Activated CD4-positive, alpha-beta T cell treated with anti-CD3 and anti-CD28 coated beads, Interleukin-2, Interleukin-4, amounts not matched to agents 100 ng/mL and 50 ng/mL, durations not matched to agents 16 hours and 8 hours (primary cell): ENCODE measurements around the gene MAB21L3.
A peak's percentile ranks its signal among the peaks of the same experiment; 100 is the strongest.

Experiments
- DNase-seq: peaks from one replicate; pipeline ENCODE4 v3.0.0-alpha.2; 2020; ENCODE audit warnings: low spot score

Gene MAB21L3

GRCh38 chr1:116165572-116165971, 54.4 kb downstream of the MAB21L3 start:
- DNase-seq = no peak

- DNase-seq = no peak
Measured at GRCh38 chr1:116166011-116166571, 54.9 kb downstream of the MAB21L3 start.

GRCh38 chr1:116166655-116167054, 55.5 kb downstream of the MAB21L3 start:
- DNase-seq = no peak

- DNase-seq = no peak
Measured at GRCh38 chr1:116167625-116168276, 56.6 kb downstream of the MAB21L3 start.

- DNase-seq = peak; percentile 75
Measured at GRCh38 chr1:116168277-116169032, 57.3 kb downstream of the MAB21L3 start.

- DNase-seq = no peak
Measured at GRCh38 chr1:116169898-116170297, 58.7 kb downstream of the MAB21L3 start.

GRCh38 chr1:116170721-116171589, 59.8 kb downstream of the MAB21L3 start:
- DNase-seq = no peak

- DNase-seq = no peak
Measured at GRCh38 chr1:116172666-116173065, 61.5 kb downstream of the MAB21L3 start.

- no peak for DNase-seq
Measured at GRCh38 chr1:116175611-116176010, 64.4 kb downstream of the MAB21L3 start.

GRCh38 chr1:116176306-116176789, 65.1 kb downstream of the MAB21L3 start:
- DNase-seq = no peak

- DNase-seq = no peak
Measured at GRCh38 chr1:116177861-116178260, 66.7 kb downstream of the MAB21L3 start.

GRCh38 chr1:116178837-116179236, 67.6 kb downstream of the MAB21L3 start:
- DNase-seq = no peak

GRCh38 chr1:116179419-116179818, 68.2 kb downstream of the MAB21L3 start:
- DNase-seq = no peak

- DNase-seq = no peak
Measured at GRCh38 chr1:116179964-116180363, 68.8 kb downstream of the MAB21L3 start.

GRCh38 chr1:116182019-116182714, 71.0 kb downstream of the MAB21L3 start:
- DNase-seq = no peak
